ENCODE results near the gene FXR1.

FXR1 gene

GRCh38 chr3:181006541-181006940, 94.1 kb downstream of the FXR1 start:
- Histone ChIP-seq H3K36me3 (ENCODE audit: insufficient read depth, low read length) (no peaks in the 10 kb centered on the region), H3K9me3 (ENCODE audit: control insufficient read depth, insufficient read depth, low read length) (no peaks in the 10 kb centered on the region), H3K4me1 (ENCODE audit: insufficient read depth, low read length) (no peaks in the 10 kb centered on the region), H3K9ac (ENCODE audit: low read depth, low read length) (no peak overlapping the region)

GRCh38 chr3:181007262-181007661, 94.8 kb downstream of the FXR1 start:
- H3K9ac ChIP-seq (ENCODE audit: low read depth, low read length): no peak overlapping the region
- no peaks in the 10 kb centered on the region for H3K36me3 ChIP-seq (ENCODE audit: insufficient read depth, low read length)
- H3K9me3 ChIP-seq (ENCODE audit: control insufficient read depth, insufficient read depth, low read length): no peaks in the 10 kb centered on the region
- no peaks in the 10 kb centered on the region for H3K4me1 ChIP-seq (ENCODE audit: insufficient read depth, low read length)

- Histone ChIP-seq H3K4me1 (ENCODE audit: insufficient read depth, low read length) (no peaks in the 10 kb centered on the region), H3K9me3 (ENCODE audit: control insufficient read depth, insufficient read depth, low read length) (no peaks in the 10 kb centered on the region), H3K36me3 (ENCODE audit: insufficient read depth, low read length) (no peaks in the 10 kb centered on the region), H3K9ac (ENCODE audit: low read depth, low read length) (no peak overlapping the region)
Observed at GRCh38 chr3:181008796-181009195, 96.3 kb downstream of the FXR1 start.

GRCh38 chr3:181009225-181009624, 96.8 kb downstream of the FXR1 start:
- H3K36me3 ChIP-seq (ENCODE audit: insufficient read depth, low read length): no peaks in the 10 kb centered on the region
- no peaks in the 10 kb centered on the region for H3K4me1 ChIP-seq (ENCODE audit: insufficient read depth, low read length)
- H3K9me3 ChIP-seq (ENCODE audit: control insufficient read depth, insufficient read depth, low read length): no peaks in the 10 kb centered on the region
- no peak overlapping the region for H3K9ac ChIP-seq (ENCODE audit: low read depth, low read length)

GRCh38 chr3:181017690-181018089, 105.2 kb downstream of the FXR1 start:
- H3K36me3 ChIP-seq (ENCODE audit: insufficient read depth, low read length): no peaks in the 10 kb centered on the region
- H3K4me1 ChIP-seq (ENCODE audit: insufficient read depth, low read length): no peaks in the 10 kb centered on the region
- no peaks in the 10 kb centered on the region for H3K9me3 ChIP-seq (ENCODE audit: control insufficient read depth, insufficient read depth, low read length)
- no peak overlapping the region for H3K9ac ChIP-seq (ENCODE audit: low read depth, low read length)

GRCh38 chr3:181025204-181025603, 112.7 kb downstream of the FXR1 start:
- no peaks in the 10 kb centered on the region for H3K36me3 ChIP-seq (ENCODE audit: insufficient read depth, low read length)
- H3K4me1 ChIP-seq (ENCODE audit: insufficient read depth, low read length): no peaks in the 10 kb centered on the region
- no peaks in the 10 kb centered on the region; the same call in 1 of the 2 replicates for H3K9me3 ChIP-seq (ENCODE audit: control insufficient read depth, insufficient read depth, low read length)
- no peak overlapping the region for H3K9ac ChIP-seq (ENCODE audit: low read depth, low read length)

- H3K4me1 ChIP-seq (ENCODE audit: insufficient read depth, low read length): no peaks in the 10 kb centered on the region
- no peak overlapping the region for H3K9ac ChIP-seq (ENCODE audit: low read depth, low read length)
- no peaks in the 10 kb centered on the region for H3K9me3 ChIP-seq (ENCODE audit: control insufficient read depth, insufficient read depth, low read length)
- no peaks in the 10 kb centered on the region for H3K36me3 ChIP-seq (ENCODE audit: insufficient read depth, low read length)
Observed at GRCh38 chr3:181030948-181031347, 118.5 kb downstream of the FXR1 start.

All from ES-I3 (cell line).